Activated naive CD4-positive, alpha-beta T cell treated with anti-CD3 and anti-CD28 coated beads, Interleukin-2, amount 50 U/mL, for 16 hours (primary cell): Measurements from ENCODE around the gene INTS15.
"Not testable (repeated sequence)": the region's sequence is repeated elsewhere in the genome, so short reads cannot be mapped to it uniquely, and the experiment has no call there.

Experiments used
- DNase-seq: peaks from one replicate; pipeline ENCODE4 v3.0.0-alpha.2; 2020

The INTS15 gene

DNA sequence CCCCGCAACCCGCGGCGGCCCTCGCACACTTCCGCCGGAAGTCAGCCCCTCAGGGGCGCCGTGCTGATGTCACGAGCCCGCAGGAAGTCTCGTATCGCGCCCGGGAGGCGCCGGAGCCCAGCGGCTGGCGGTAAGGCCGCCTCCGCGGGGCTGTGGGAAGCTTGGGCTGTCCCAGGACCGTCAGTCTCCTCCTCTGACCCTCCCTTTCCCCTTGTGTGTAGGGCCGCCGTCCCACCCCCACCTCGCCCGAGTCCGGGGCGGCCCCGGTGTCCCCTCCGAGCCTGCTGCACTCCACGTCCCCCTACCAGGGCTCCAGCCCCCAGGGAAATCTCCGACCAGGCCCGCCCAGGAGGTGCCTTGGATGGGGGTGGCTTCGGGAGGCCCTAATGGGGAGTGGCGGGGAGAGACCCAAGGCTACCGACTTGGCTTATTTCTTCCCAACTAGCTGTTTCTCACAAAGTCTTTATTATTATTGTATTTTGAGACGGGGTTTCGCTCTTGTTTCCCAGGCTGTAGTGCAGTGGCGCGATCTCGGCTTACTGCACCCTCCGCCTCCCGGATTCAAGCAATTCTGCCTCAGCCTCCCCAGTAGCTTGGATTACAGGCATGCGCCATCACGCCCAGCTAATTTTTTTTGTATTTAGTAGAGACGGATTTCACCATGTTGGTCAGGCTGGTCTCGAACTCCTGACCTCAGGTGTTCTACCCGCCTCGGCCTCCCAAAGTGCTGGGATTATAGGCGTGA lies 12.3 kb upstream of the INTS15 start, which contains the start of gene ZDHHC4:
TSS of gene ZDHHC4 (plus strand) at position 86 of the 745 bp plus-strand sequence. CDS start 3,108 bp downstream, outside the sequence.
- DNase-seq = peak; percentile 88

GRCh38 chr7:6578114-6579084 lies 11.4 kb upstream of the INTS15 start:
- no peak for DNase-seq

DNA sequence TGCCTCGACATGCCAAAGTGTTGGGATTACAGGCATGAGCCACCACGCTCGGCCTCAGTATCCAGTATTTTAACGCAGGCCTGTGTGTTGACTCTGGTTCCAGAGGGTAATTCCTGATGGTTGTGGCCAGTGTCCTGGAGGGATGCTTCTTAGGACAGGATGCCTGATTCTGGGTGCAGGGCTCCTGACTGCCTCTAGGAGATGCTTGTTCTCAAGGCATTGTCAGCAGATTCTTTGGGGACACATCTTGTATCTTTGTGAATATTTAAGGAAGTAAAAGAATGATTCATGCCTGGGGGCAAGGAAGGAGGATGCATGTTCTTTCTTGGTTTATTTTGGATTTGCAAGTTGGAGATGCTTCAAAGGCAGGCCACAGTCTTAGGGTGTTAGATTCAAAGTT lies 10.4 kb upstream of the INTS15 start:
- DNase-seq = no peak

- not testable (repeated sequence) for DNase-seq
Observed at GRCh38 chr7:6585746-6586432, 3.9 kb upstream of the INTS15 start.

DNA sequence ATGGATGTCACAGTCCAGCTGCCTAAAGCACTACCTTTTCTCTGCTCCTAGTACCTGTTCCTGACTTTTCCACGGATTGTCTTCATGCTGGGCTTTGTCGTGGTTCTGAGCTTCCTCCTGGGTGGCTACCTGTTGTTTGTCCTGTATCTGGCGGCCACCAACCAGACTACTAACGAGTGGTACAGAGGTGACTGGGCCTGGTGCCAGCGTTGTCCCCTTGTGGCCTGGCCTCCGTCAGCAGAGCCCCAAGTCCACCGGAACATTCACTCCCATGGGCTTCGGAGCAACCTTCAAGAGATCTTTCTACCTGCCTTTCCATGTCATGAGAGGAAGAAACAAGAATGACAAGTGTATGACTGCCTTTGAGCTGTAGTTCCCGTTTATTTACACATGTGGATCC lies 1.3 kb upstream of the INTS15 start:
- DNase-seq = no peak

DNA sequence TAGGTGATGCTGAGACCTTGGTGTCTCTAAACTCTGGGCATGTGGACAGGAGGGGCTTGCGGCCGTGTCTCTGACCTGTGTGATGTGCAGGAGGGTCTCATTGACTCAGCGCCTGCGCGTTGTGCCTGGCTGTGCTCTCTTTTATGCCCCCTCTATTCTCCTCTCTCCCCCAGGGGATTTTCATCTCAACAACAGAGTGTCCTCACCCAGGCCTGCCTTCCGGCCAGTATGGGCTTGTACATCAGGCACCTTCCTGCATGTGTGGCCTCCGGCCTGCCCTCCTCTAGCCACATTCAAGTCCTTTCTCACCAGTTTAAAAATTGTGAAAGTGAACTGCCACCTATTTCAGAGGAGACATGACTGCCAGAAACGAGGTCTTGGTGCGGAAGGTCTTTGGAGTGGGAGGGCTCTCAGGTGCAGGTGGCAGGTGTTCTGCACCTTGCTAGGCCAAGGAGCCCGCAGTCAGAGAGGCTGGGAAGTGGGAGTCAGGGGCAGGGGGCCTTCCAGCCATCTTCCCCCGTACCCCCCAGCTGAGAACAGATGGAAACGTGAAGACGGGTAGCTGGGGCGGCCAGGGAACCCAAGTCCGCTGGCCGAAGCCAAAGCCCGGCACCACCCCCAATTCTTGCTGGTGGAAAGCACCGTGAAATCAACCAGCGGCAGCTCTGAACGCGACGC lies 531 bp upstream of the INTS15 start:
- DNase-seq = no peak

DNA sequence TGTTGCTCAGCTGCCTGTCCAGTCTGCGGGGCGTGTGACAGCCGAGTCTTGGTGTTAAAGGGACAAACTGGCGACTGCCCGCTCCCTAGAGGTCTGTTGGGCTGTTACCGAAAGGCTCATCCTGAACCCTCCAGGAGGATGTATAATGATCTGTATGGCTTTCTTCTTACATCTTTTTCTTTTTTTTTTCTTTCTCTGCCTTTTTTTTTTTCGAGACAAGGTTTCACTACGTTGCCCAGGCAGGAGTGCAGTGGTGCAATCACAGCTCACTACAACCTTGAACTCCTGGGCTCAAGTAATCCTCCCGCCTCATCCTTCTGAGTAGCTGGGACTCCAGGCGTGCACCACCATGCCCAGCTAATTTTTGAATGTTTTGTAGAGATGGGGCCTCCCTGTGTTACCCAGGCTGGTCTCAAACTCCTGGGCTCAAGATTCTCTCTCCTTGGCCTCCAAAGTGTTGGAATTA lies 857 bp downstream of the INTS15 start:
- DNase-seq = no peak

DNA sequence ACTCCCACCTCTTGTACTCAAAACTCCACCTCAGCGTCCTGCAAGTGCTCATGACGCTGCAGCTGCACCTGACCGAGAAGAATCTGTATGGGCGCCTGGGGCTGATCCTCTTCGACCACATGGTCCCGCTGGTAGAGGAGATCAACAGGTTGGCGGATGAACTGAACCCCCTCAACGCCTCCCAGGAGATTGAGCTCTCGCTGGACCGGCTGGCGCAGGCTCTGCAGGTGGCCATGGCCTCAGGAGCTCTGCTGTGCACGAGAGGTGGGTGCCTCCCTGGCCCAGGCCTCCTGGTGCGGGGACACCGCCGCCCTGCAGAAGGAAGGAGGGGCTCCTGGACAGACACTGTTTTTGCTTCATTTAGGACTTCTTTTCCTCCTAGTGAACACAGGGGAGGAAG lies 10.3 kb downstream of the INTS15 start:
- DNase-seq = no peak

GRCh38 chr7:6604458-6604857 lies 14.6 kb downstream of the INTS15 start:
- no peak for DNase-seq

DNA sequence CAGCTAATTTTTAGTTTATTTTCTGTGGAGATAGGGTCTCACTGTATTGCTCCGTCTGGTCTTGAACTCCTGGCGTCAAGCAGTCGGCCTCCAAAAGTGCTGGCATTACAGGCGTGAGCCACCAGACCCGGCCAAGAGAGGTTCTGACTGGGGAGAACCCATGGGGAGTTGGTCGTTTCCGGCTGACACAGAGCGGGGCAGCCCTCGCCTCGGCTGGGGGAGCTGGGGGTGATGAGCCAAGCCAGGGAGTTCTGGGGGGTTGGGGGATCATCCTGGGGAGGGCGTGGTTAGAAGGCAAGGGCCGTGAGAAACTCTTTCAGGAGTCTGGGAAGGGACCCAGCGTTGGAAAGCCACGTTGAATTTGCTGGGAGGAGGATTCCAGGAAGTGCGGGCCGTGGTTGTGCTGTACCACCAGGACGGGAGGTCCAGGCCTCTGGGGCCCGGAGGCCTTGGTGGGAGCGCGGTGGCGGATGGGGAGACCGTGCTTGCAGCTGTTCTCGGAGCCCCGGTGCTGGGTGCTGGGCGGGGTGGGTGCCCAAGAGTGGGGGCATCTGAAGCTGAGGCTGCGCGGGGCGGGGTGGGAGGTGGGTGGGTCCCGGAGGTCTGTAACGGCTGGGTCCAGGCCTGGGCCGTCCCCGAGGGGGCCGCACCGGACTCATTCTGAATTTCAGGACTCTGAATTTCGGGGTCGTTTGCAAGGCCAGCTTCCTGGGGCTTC lies 17.2 kb downstream of the INTS15 start:
- no peak for DNase-seq

GRCh38 chr7:6607651-6608051 lies 17.8 kb downstream of the INTS15 start:
- DNase-seq = no peak

DNA sequence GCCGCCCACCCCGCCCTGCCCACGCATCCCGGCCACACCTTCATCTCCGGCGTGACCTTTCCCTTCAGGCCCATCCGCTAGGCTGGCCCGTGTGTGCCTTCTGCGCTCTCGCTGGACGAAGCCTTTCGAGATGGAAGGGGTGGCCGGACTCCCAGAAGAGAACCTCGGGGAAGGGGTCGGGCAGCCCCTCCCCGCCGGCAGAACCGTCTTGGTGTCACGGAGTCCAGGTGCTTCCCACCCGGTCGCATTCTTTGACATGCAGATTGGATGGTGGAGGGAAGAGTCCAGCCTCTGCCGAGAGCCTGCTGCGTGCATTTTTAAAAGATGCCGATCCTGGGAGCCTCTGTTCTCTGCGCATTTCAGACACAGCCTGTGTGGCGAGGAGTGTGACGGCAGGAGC lies 18.3 kb downstream of the INTS15 start:
- DNase-seq = no peak

DNA sequence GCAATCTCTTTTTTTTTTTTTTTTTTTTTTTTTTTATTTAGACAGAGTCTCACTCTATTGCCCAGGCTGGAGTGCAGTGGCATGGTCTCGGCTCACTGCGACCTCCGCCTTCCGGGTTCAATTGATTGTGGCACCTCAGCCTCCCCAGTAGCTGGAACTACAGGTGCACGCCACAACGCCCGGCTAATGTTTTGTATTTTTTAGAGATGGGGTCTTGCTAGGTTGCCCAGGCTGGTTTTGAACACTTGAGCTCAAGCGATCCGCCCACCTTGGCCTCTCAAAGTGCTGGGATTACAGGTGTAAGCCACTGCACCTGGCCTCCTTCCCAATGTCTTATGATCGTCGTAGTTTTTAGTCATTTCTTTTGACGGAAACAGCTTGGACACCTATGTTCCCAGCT lies 19.0 kb downstream of the INTS15 start:
- DNase-seq = no peak

DNA sequence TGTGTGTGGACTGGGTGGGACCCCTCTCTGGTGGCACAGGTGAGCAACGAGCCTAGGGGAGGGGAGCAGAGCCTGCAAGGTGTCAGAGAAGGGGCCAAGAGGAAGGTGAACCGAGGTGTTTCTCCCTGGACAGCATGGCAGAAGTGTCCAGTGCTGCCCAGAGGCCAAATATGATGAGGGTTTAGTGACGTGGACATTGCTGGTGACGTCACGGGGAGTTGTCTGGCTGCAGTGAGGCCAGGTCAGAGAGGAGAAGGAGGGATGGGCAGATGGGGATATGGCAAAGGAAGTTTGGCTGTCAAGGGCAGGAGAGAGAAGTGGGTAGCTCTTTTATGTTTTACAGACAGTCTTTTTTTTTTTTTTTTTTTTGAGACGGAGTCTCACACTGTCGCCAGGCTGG lies 23.0 kb downstream of the INTS15 start:
- no peak for DNase-seq

GRCh38 chr7:6613706-6614105 lies 23.9 kb downstream of the INTS15 start:
- DNase-seq = no peak

GRCh38 chr7:6614953-6615722 lies 25.3 kb downstream of the INTS15 start, which contains the start of gene ZNF853:
Gene ZNF853, plus strand, starts transcription at chr7:6615610. Its CDS starts 565 bp downstream, at chr7:6616175.
- peak; percentile 29 for DNase-seq

DNA sequence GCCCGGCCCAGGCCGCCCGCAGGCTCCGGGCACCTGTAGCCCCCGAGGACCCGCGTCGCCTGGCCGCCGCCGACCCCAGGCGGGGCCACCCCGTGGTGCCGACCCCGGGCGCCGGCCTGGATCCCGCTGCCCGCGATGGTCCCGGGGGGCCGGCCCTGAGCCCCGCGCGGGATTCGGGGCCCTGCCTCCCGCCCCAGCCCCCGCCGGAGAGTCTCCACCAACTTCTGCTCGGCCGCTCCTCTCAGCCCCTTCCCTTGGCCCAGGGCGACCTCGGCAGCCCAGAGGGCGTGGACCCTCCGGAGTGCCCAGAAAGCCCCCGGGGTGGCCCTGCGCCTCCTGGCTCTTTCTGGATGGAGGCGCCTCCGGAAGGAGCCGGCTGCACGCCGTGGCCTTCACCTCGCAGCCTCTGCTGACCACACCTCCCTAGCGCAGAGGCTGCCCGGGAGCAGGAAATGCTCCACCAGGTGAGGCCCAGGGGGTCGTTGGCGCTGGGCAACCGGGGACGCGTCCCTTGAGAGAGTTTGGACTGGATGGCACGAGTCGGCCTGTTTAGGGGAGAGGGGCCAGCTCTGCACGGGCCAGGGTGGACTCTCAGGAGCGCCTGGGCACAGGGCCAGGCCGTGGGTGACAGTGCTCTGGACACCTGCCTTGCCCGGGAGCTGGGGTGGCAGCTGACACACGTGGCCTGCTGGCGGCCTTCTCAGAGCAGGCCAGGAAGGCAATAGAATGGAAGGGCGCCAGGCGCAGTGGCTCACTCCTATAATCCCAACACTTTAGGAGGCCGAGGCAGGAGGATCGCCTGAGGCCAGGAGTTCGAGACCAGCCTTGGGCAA lies 26.1 kb downstream of the INTS15 start:
- no peak for DNase-seq

- DNase-seq = no peak
Observed at GRCh38 chr7:6616854-6617643, 27.2 kb downstream of the INTS15 start.

DNA sequence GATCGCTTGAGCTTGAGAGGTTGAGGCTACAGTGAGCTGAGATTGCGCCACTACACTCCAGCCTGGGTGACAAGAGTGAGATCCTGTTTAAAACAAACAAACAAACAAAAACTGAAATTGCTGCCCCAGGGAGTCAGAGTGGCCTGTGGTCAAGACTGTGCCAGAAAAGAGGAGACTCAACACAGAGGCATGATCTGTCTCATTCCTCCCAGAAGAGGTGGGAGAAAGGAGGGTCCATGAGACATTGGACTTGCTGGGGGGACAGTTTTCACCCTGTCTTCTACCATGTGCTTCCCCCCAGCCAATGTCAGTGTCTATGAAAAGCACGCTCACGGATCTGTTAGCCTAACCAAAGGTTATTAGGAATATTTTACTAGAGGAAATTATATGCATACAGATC lies 28.8 kb downstream of the INTS15 start:
- DNase-seq = no peak
